Measurements from ENCODE around the gene BCR.
A peak's percentile ranks its signal among the peaks of the same experiment; 100 is the strongest.

BCR gene

GRCh38 chr22:23205339-23206049 is 25.2 kb downstream of the BCR start:
- peaks cover 6 to 7% of the 10 kb centered on the region in 2 experiments for H3K4me1 ChIP-seq (ENCODE audit: control insufficient read depth in 1 of 2, insufficient read depth in 2 of 2, low read length in 2 of 2)
- no peaks in the 10 kb centered on the region for H3K79me1 ChIP-seq (ENCODE audit: low read length)
- no peak overlapping the region for H4K91ac ChIP-seq (ENCODE audit: low read depth, low read length)
- no peak overlapping the region for H2BK12ac ChIP-seq (ENCODE audit: low read length)
- WGBS (ENCODE audit: extremely low coverage, insufficient coverage, insufficient read length), result no CpG with 5 or more reads among the region's 9 CpGs
- peak; percentile 89 to 95 for DNase-seq
- H3K4ac ChIP-seq (ENCODE audit: low read depth, low read length), result no peak overlapping the region
- no peak overlapping the region for H2BK5ac ChIP-seq (ENCODE audit: low read depth, low read length, poor library complexity)
- no peak overlapping the region for H3K9ac ChIP-seq (ENCODE audit: low read length)
- H3K4me2 ChIP-seq (ENCODE audit: low read length), result no peak overlapping the region
- no peak overlapping the region for H3K14ac ChIP-seq (ENCODE audit: low read length)
- peak overlapping the region; percentile 29 for H3K18ac ChIP-seq (ENCODE audit: low read length)
- H3K27me3 ChIP-seq (ENCODE audit: insufficient read depth, low read length), result no peaks in the 10 kb centered on the region
- H3K9me3 ChIP-seq (ENCODE audit: insufficient read depth, low read depth, low read length), result peaks cover 4% of the 10 kb centered on the region
- H3K23ac ChIP-seq (ENCODE audit: low read length), result no peak overlapping the region
- peaks cover 12 to 16% of the 10 kb centered on the region in 2 experiments for H3K36me3 ChIP-seq (ENCODE audit: control insufficient read depth in 1 of 2, insufficient read depth in 2 of 2, low read length in 2 of 2)
- peaks cover 13% of the 10 kb centered on the region for H3K79me2 ChIP-seq (ENCODE audit: control insufficient read depth, insufficient read depth, low read length, poor library complexity)
- H2AFZ ChIP-seq (ENCODE audit: insufficient read depth, low read length, poor library complexity), result no peak overlapping the region
- H3K4me3 ChIP-seq (ENCODE audit: low read depth, low read length), result no peak overlapping the region
- H2BK120ac ChIP-seq (ENCODE audit: insufficient read depth, low read length, poor library complexity), result no peak overlapping the region
- no peak overlapping the region for H3K27ac ChIP-seq (ENCODE audit: low read depth, low read length)
- H4K12ac ChIP-seq (ENCODE audit: low read depth, low read length), result no peak overlapping the region
- H2AK5ac ChIP-seq (ENCODE audit: low read length), result no peak overlapping the region
- no peak overlapping the region for H4K8ac ChIP-seq (ENCODE audit: low read depth, low read length)

GRCh38 chr22:23206915-23207314 is 26.6 kb downstream of the BCR start:
- H3K9me3 ChIP-seq (ENCODE audit: insufficient read depth, low read depth, low read length), result peaks cover 3% of the 10 kb centered on the region
- H3K4me1 ChIP-seq (ENCODE audit: control insufficient read depth in 1 of 2, insufficient read depth in 2 of 2, low read length in 2 of 2), result peaks cover 6 to 7% of the 10 kb centered on the region in 2 experiments
- H3K27ac ChIP-seq (ENCODE audit: low read depth, low read length), result no peak overlapping the region
- H3K23ac ChIP-seq (ENCODE audit: low read length), result no peak overlapping the region
- no peak overlapping the region for H3K14ac ChIP-seq (ENCODE audit: low read length)
- H4K12ac ChIP-seq (ENCODE audit: low read depth, low read length), result no peak overlapping the region
- H3K4me2 ChIP-seq (ENCODE audit: low read length), result no peak overlapping the region
- no peak overlapping the region for H4K8ac ChIP-seq (ENCODE audit: low read depth, low read length)
- H3K79me2 ChIP-seq (ENCODE audit: control insufficient read depth, insufficient read depth, low read length, poor library complexity), result peaks cover 16% of the 10 kb centered on the region
- H4K91ac ChIP-seq (ENCODE audit: low read depth, low read length), result no peak overlapping the region
- peak overlapping the region; percentile 25 for H3K4ac ChIP-seq (ENCODE audit: low read depth, low read length)
- no peak overlapping the region for H3K4me3 ChIP-seq (ENCODE audit: low read depth, low read length)
- no peak overlapping the region for H3K9ac ChIP-seq (ENCODE audit: low read length)
- no peak overlapping the region for H2AK5ac ChIP-seq (ENCODE audit: low read length)
- no peak overlapping the region for H2BK12ac ChIP-seq (ENCODE audit: low read length)
- no peak overlapping the region for H2BK120ac ChIP-seq (ENCODE audit: insufficient read depth, low read length, poor library complexity)
- no peak overlapping the region for H2AFZ ChIP-seq (ENCODE audit: insufficient read depth, low read length, poor library complexity)
- H3K18ac ChIP-seq (ENCODE audit: low read length), result no peak overlapping the region
- DNase-seq, result no peak
- H2BK5ac ChIP-seq (ENCODE audit: low read depth, low read length, poor library complexity), result no peak overlapping the region
- no peaks in the 10 kb centered on the region for H3K79me1 ChIP-seq (ENCODE audit: low read length)
- H3K36me3 ChIP-seq (ENCODE audit: control insufficient read depth in 1 of 2, insufficient read depth in 2 of 2, low read length in 2 of 2), result peaks cover 9 to 18% of the 10 kb centered on the region in 2 experiments
- H3K27me3 ChIP-seq (ENCODE audit: insufficient read depth, low read length), result no peaks in the 10 kb centered on the region

- no peak overlapping the region for H2AFZ ChIP-seq (ENCODE audit: insufficient read depth, low read length, poor library complexity)
- no peak overlapping the region for H3K9ac ChIP-seq (ENCODE audit: low read length)
- H3K27ac ChIP-seq (ENCODE audit: low read depth, low read length), result no peak overlapping the region
- H2BK5ac ChIP-seq (ENCODE audit: low read depth, low read length, poor library complexity), result no peak overlapping the region
- H2BK12ac ChIP-seq (ENCODE audit: low read length), result no peak overlapping the region
- peaks cover 6 to 7% of the 10 kb centered on the region in 2 experiments for H3K4me1 ChIP-seq (ENCODE audit: control insufficient read depth in 1 of 2, insufficient read depth in 2 of 2, low read length in 2 of 2)
- H3K27me3 ChIP-seq (ENCODE audit: insufficient read depth, low read length), result no peaks in the 10 kb centered on the region
- no peak overlapping the region for H3K18ac ChIP-seq (ENCODE audit: low read length)
- no peak overlapping the region for H3K4me3 ChIP-seq (ENCODE audit: low read depth, low read length)
- no peak overlapping the region for H3K23ac ChIP-seq (ENCODE audit: low read length)
- no CpG with 5 or more reads among the region's 11 CpGs for WGBS (ENCODE audit: extremely low coverage, insufficient coverage, insufficient read length)
- peaks cover 3% of the 10 kb centered on the region for H3K9me3 ChIP-seq (ENCODE audit: insufficient read depth, low read depth, low read length)
- H3K79me1 ChIP-seq (ENCODE audit: low read length), result no peaks in the 10 kb centered on the region
- peaks cover 18% of the 10 kb centered on the region for H3K79me2 ChIP-seq (ENCODE audit: control insufficient read depth, insufficient read depth, low read length, poor library complexity)
- H4K91ac ChIP-seq (ENCODE audit: low read depth, low read length), result no peak overlapping the region
- H2BK120ac ChIP-seq (ENCODE audit: insufficient read depth, low read length, poor library complexity), result no peak overlapping the region
- no peak overlapping the region for H4K8ac ChIP-seq (ENCODE audit: low read depth, low read length)
- H2AK5ac ChIP-seq (ENCODE audit: low read length), result no peak overlapping the region
- peak overlapping the region; percentile 0 for H3K4ac ChIP-seq (ENCODE audit: low read depth, low read length)
- no peak overlapping the region for H3K14ac ChIP-seq (ENCODE audit: low read length)
- peaks cover 10 to 20% of the 10 kb centered on the region in 2 experiments for H3K36me3 ChIP-seq (ENCODE audit: control insufficient read depth in 1 of 2, insufficient read depth in 2 of 2, low read length in 2 of 2)
- no peak overlapping the region for H3K4me2 ChIP-seq (ENCODE audit: low read length)
- no peak for DNase-seq
- no peak overlapping the region for H4K12ac ChIP-seq (ENCODE audit: low read depth, low read length)
These were observed 27.6 kb downstream of the BCR start for GRCh38 chr22:23207729-23208393.

GRCh38 chr22:23210428-23211170 is 30.3 kb downstream of the BCR start:
- H3K4me1 ChIP-seq (ENCODE audit: control insufficient read depth in 1 of 2, insufficient read depth in 2 of 2, low read length in 2 of 2), result peaks cover 8 to 9% of the 10 kb centered on the region in 2 experiments
- H3K4me3 ChIP-seq (ENCODE audit: low read depth, low read length), result no peak overlapping the region
- no peak overlapping the region for H3K14ac ChIP-seq (ENCODE audit: low read length)
- DNase-seq, result no peak
- peaks cover 5 to 6% of the 10 kb centered on the region in 2 experiments for H3K36me3 ChIP-seq (ENCODE audit: control insufficient read depth in 1 of 2, insufficient read depth in 2 of 2, low read length in 2 of 2)
- H4K12ac ChIP-seq (ENCODE audit: low read depth, low read length), result no peak overlapping the region
- no peak overlapping the region for H3K9ac ChIP-seq (ENCODE audit: low read length)
- no peaks in the 10 kb centered on the region for H3K27me3 ChIP-seq (ENCODE audit: insufficient read depth, low read length)
- no peak overlapping the region for H4K91ac ChIP-seq (ENCODE audit: low read depth, low read length)
- peaks cover 18% of the 10 kb centered on the region for H3K79me2 ChIP-seq (ENCODE audit: control insufficient read depth, insufficient read depth, low read length, poor library complexity)
- H2AFZ ChIP-seq (ENCODE audit: insufficient read depth, low read length, poor library complexity), result no peak overlapping the region
- no peak overlapping the region for H4K8ac ChIP-seq (ENCODE audit: low read depth, low read length)
- no peak overlapping the region for H3K23ac ChIP-seq (ENCODE audit: low read length)
- WGBS (ENCODE audit: extremely low coverage, insufficient coverage, insufficient read length), result no CpG with 5 or more reads among the region's 6 CpGs
- no peak overlapping the region for H2BK12ac ChIP-seq (ENCODE audit: low read length)
- H3K79me1 ChIP-seq (ENCODE audit: low read length), result peaks cover 2% of the 10 kb centered on the region
- no peak overlapping the region for H2BK120ac ChIP-seq (ENCODE audit: insufficient read depth, low read length, poor library complexity)
- peaks cover 3% of the 10 kb centered on the region for H3K9me3 ChIP-seq (ENCODE audit: insufficient read depth, low read depth, low read length)
- no peak overlapping the region for H3K27ac ChIP-seq (ENCODE audit: low read depth, low read length)
- H3K4me2 ChIP-seq (ENCODE audit: low read length), result no peak overlapping the region
- H2AK5ac ChIP-seq (ENCODE audit: low read length), result no peak overlapping the region
- H3K18ac ChIP-seq (ENCODE audit: low read length), result no peak overlapping the region
- H2BK5ac ChIP-seq (ENCODE audit: low read depth, low read length, poor library complexity), result no peak overlapping the region
- H3K4ac ChIP-seq (ENCODE audit: low read depth, low read length), result peak overlapping the region; percentile 47

Measured in trophoblast cell (in vitro differentiated cells and primary cell).